ENCODE data around the gene PAK4.

DNA sequence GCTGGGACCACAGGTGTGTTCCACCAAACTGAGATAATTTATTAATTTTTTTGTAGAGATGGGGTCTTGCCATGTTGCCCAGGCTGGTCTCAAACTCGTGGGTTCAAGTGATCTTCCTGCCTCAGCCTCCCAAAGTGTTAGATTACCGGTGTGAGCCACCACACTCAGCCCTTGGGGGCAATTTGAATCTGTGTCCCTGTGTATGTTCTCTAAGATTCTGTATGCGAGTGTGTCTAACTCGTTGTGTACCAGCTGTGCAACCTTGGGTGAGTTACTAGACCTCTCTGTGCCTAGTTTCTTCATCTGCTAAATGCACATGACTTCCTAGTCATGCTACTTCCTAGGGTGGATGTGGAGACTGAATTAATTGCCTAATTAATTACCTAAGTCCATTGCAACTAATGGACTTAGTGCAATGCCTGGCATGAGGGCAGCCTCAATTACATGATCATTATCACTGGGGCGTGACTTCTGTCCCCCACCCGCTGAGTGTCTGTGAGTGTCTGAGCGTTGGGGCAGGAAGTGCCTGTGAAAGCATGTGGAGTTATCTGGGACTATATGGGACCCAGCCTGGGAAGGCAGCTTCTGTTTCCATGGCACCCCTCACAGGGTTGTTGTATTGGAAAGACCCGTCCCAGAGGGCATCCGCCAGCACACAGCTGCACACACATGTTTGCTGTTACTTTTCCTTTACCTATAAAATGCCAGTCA is 69.4 kb downstream of the PAK4 start:
- TF ChIP-seq, protein P1, sequence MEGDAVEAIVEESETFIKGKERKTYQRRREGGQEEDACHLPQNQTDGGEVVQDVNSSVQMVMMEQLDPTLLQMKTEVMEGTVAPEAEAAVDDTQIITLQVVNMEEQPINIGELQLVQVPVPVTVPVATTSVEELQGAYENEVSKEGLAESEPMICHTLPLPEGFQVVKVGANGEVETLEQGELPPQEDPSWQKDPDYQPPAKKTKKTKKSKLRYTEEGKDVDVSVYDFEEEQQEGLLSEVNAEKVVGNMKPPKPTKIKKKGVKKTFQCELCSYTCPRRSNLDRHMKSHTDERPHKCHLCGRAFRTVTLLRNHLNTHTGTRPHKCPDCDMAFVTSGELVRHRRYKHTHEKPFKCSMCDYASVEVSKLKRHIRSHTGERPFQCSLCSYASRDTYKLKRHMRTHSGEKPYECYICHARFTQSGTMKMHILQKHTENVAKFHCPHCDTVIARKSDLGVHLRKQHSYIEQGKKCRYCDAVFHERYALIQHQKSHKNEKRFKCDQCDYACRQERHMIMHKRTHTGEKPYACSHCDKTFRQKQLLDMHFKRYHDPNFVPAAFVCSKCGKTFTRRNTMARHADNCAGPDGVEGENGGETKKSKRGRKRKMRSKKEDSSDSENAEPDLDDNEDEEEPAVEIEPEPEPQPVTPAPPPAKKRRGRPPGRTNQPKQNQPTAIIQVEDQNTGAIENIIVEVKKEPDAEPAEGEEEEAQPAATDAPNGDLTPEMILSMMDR (IDR thresholded peaks at IDR 0.05), result no peak
- no peak for TF ChIP-seq POLR2AphosphoS5 (IDR thresholded peaks at IDR 0.05)

Measured in gastroesophageal sphincter (tissue), 3 donors.